Measurements from ENCODE around the gene S100A8.

DNA sequence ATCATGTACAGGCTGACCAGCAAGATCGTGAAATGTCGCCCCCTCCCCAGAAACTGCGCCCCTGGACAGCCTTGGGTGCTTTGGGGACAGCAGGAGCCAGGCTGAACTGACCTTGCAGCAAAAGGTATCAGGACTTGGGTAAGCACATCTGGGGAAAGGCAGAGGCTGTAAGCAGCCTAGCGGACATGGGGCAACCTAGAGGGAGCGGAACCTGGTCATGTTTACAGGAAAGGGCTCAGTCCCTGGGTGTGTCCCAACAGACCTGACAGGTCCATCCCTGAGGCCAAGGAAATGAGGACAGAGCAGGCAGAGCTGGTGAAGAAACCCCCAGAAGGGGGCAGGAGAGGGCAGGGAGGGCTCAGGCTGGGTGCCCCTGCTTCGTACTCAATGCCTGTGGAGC lies 3.1 kb upstream of the S100A8 start:
- TF ChIP-seq, protein P1, sequence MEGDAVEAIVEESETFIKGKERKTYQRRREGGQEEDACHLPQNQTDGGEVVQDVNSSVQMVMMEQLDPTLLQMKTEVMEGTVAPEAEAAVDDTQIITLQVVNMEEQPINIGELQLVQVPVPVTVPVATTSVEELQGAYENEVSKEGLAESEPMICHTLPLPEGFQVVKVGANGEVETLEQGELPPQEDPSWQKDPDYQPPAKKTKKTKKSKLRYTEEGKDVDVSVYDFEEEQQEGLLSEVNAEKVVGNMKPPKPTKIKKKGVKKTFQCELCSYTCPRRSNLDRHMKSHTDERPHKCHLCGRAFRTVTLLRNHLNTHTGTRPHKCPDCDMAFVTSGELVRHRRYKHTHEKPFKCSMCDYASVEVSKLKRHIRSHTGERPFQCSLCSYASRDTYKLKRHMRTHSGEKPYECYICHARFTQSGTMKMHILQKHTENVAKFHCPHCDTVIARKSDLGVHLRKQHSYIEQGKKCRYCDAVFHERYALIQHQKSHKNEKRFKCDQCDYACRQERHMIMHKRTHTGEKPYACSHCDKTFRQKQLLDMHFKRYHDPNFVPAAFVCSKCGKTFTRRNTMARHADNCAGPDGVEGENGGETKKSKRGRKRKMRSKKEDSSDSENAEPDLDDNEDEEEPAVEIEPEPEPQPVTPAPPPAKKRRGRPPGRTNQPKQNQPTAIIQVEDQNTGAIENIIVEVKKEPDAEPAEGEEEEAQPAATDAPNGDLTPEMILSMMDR (IDR thresholded peaks at IDR 0.05; ENCODE audit: extremely low read depth in 1 of 2, insufficient read depth in 1 of 2, low read depth in 1 of 2, low read length in 2 of 2) = no peak
- TF ChIP-seq JUN (IDR thresholded peaks at IDR 0.05; ENCODE audit: borderline replicate concordance, insufficient read depth, insufficient read length, low read depth) (no peak), POLR2A (IDR thresholded peaks at IDR 0.05; ENCODE audit: low read depth, low read length) (no peak)

Data from endothelial cell of umbilical vein (primary cell).